HS-27A (cell line): Measurements from ENCODE around the gene TMEM201.
"Not testable (repeated sequence)": the region's sequence is repeated elsewhere in the genome, so short reads cannot be mapped to it uniquely, and the experiment has no call there.

ENCODE experiments used
- DNase-seq: peaks from one replicate; pipeline ENCODE4 v3.0.0-alpha.2; 2012; ENCODE audit warnings: low read depth, missing footprints

TMEM201 gene, protein sequence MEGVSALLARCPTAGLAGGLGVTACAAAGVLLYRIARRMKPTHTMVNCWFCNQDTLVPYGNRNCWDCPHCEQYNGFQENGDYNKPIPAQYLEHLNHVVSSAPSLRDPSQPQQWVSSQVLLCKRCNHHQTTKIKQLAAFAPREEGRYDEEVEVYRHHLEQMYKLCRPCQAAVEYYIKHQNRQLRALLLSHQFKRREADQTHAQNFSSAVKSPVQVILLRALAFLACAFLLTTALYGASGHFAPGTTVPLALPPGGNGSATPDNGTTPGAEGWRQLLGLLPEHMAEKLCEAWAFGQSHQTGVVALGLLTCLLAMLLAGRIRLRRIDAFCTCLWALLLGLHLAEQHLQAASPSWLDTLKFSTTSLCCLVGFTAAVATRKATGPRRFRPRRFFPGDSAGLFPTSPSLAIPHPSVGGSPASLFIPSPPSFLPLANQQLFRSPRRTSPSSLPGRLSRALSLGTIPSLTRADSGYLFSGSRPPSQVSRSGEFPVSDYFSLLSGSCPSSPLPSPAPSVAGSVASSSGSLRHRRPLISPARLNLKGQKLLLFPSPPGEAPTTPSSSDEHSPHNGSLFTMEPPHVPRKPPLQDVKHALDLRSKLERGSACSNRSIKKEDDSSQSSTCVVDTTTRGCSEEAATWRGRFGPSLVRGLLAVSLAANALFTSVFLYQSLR

DNA sequence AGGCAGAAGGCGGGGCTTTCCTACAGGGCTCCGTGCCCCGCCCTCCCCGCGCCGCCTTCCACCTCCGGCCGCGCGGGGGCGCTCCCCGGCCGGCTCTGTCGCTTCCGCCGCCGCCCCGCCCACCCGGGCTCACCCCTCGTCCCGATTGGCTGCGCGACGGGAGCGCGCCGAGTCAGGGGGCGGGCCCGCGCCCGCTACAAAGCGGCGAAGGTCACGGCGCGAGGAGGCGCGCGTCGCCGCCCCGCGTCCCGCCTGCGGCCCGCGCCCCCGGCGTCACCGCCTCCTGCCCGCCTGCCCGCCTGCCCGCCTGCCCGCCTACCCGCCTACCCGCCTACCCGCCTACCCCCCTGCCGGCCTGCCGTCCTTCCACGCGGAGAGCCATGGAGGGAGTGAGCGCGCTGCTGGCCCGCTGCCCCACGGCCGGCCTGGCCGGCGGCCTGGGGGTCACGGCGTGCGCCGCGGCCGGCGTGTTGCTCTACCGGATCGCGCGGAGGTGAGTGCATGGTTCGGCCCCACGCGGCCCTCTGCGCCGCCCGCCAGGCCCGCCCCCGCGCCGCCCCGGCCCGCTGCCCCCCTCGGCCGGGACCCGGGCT is at the start of gene TMEM201:
Gene TMEM201 (plus strand): TSS at position 361 of the 593 bp plus-strand sequence. CDS start 20 bp downstream, at position 381.
- DNase-seq = peak; percentile 62

DNA sequence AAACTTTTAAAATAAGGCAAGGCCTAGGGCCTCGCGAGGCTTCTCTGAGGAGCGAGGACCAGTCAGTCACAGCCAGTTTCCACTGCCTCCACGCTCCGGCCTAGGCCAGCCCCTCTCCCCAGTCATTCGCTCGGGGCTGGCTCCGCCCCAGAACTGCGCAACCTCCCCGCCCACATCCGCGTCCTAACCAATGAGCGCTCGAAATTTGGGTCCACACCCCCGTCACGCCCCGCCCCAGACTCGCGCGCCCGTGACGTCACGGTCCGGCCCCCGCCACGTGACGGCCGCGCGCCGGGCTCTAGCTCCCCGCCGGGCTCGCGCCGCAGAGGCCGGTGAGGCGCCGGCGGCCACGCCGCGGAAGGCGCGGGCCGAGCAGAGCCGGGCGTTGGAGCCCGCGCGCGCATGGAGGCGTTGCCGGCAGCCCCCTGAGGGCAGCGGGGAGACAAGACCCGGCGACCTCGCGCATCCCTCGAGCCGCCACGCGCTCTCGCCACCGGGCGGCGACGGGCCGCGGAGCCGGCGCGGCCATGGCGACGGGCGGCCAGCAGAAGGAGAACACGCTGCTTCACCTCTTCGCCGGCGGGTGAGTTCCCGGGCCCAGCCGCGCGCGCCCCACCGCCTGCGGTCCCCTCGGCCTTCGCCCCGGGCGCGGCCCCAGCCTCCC is 49.4 kb upstream of the TMEM201 start, which contains the start of gene SLC25A33:
Gene SLC25A33 (plus strand): TSS at position 301 of the 664 bp plus-strand sequence. CDS start 227 bp downstream, at position 528.
- DNase-seq = peak; percentile 95

DNA sequence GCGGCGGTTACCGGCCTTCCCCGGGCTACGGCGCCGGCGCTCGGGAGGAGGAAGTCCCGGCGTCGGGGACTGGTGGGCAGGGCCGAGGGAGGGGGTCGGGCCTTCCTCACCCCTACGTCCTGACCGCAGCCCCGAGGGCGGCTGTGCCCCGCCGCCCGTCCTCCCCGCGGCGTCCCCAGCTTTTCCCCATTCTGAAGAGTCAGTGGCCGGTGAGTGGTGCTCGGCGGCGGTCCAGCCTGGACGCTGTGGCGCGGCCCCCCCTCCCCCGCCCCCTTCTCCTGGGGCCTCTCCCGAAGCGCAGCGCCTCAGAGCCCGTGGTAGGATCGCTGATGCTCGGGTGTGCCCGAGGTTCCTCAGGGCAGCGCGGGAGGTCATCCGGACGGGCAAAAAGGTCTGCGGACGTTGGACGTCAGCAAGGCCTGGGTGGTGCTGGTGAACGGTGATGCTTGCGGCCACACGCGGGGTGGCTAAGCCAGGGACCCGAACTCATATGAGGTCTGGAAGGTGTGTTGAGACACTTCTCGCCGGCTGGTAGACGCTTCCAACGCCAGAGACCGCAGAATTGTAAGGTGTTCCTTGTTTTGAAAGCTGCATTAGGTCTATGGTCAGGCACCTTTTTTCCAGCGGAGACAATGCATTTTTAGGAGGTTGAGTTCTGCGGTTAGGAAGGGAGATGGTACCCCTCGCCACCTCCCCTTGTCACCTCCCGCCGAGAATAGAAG is 48.7 kb upstream of the TMEM201 start:
- no peak for DNase-seq

DNA sequence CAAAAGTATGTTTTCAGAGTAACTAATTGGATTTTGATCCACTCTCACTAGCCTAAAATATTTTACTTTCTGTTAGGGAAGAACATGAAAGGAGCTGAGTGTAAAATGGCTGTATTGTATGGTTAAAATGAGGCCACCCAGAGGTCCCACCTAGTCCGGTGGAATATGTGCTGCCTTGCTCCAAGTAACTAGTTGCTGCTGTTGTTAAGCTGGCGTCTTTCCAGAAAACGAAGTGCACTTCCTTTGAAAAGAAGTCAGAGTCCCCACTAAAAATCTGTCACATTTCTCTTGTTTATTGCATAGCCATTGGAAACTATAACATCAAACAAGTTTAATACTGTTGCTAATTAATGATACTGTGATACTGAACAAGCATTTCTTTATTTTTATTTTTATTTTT is 46.3 kb upstream of the TMEM201 start:
- no peak for DNase-seq

DNA sequence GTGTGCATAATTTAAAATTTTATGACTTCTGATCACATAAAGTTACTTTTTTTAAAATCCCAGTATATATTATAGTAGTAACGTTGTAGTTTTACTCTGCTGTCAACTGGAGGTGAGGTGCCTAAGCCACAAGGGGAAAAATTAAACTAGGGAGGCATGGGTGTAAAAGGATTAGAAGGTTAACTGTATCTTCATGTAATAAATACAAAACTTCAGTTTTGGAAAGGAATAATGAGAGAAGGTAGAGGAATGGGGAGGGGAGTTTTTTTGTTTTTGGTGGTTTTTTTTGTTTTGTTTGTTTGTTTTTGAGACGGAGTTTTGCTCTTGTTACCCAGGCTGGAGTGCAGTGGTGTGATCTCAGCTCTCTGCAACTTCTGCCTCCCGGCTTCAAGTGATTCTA is 43.8 kb upstream of the TMEM201 start:
- DNase-seq = no peak

DNA sequence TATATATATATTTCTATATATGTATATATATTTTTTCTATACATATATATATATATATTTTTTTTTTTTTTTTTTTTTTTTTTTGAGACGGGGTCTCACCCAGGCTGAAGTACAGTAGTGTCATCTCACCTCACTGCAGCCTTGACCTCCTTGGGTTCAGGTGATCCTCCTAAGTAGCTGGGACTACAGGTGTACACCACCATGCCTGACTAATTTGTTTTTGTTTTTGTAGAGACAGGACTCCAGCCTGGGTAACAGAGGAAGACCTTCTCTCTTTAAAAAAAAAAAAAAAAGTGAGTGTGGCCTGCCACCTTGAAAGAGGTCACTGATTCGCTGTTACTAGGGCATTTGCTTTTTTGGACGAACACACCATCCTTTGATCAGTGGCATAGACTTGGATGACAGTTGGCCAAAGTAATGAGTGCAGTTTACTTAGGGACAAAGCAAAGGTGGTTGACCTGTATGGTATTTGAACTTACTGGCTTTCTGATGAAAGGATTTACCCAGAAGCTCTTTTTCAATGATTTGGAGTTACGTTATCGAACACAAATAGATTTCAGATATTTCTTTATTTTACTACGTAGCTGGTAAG is 38.7 kb upstream of the TMEM201 start:
- DNase-seq = no peak

DNA sequence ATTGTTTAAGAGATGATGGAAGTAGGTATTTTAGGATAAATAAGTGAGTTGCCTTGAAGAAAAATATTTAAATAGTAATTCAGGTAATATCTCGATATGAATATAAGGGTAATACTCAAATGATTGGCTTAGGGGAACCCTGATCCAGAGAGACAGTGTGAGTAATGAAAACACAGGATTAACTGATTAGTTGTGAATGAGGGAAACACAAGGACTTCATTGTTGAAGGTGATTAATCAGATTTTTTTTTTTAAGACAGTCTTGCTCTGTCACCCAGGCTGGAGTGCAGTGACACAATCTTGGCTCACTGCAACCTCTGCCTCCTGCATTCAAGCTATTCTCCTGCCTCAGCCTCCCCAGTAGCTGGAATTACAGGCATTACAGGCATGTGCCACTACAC is 36.7 kb upstream of the TMEM201 start:
- DNase-seq = no peak

DNA sequence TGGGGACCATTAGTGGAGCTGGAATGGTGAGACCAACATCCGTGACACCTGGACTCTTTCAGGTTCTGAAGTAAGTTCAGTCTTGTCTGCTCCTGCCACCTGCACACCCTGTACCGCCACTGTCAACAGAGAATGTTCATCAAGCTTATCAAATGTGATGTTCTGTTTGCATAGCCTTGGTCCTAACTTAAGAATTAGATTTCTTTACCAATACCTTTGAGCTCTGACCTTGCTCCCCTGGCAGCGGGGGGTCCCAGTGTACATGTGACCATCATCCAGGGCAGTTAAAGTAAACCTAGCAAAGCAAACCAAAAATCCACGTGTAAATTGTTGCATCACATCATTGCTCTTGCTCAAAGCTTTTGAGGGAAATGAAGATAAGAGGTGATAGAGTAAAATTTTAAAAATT is 35.0 kb upstream of the TMEM201 start:
- DNase-seq = no peak

DNA sequence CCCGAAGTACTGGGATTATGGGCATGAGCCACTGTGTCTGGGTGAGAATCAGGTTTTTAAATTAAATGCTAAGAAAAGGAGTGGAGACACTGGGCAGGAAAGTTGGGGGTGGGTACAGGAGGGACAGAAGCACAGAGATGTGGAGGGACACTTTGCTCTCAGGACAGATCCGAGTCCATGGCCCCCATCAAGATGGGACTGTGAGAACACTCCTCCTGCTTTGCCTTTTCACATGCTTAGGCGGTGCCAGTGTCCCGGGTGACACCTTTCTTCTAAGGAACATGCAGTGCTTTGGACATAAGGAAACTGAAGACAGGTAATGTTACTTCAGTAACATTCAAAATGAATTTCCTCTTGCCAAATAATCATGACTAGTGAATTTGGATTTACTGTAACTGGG is 32.8 kb upstream of the TMEM201 start:
- no peak for DNase-seq

DNA sequence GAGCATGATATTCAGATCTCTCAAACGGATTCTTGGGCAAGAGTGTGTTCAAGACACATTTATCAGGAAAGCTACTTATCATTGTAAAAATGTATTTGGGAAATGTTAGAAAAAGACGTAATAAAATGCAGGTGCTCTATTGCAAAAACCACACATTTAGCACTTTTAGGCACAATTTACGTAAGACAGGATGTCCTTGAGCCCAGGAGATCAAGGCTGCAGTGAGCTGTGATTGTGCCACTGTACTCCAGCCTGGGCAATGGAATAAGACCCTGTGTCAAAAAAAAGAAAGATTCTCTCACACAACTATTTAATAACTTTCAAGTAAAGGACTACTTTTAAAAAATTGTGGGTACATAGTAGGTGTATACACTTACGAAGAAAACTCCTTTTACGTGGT is 31.1 kb upstream of the TMEM201 start:
- DNase-seq = no peak

DNA sequence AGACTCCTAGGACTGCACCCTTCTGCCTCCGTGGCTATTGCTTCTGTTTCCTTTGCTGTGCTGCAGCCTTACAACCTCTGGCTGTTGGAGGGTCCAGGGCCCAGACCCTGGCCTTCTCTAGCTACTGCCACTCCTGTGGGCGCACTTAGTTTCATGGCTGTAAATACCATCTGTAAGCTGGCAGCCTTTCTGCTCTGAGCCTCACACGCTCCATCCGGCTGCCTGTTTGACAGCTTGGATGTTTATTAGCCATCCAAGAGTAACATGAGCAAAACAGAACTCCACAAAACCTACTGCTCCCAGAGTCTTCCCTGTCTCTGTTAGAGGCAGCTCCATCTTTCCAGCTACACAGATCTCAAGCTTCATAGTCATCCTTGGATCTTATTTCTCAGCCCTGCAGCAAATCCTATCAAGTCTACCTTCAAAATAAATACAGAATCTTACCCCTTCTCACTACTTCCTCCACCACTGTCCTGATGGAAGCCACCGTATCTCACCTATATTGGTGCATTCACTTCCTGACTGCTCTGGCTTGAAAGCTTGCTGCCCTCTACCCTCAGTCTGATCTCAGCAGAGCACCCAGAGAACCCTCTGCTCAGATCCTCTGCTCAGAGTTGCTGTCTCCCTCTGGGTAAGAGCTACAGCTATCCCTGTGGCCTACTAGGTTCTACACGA is 30.3 kb upstream of the TMEM201 start:
- no peak for DNase-seq

DNA sequence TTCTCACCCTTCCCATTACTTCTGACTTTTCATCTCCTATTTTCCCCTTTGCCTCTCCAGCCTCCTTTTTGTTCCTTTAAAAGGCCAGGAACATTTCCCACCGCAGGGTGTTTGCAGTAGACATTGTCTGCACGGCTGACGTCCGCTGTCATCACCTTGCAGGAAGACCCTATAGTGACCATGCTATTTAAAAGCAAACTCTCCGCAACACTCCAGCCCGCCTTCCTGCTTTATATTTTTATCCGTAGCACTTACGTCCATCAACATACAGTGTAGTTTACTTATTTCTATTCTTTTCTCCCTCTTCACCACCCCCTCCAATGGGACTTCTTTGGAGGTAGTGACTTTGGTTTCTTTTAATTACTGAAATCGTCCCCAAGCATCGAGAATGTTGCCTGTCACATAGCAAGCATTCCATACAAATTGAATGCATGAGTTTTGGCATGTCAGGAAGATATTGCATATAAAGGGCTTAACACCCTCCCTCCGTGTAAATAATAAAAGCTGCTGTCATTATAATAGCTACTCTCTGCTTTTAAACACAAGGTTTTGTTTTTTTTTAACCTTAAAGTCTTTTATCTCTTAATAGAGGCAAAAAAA is 29.7 kb upstream of the TMEM201 start:
- DNase-seq = no peak

DNA sequence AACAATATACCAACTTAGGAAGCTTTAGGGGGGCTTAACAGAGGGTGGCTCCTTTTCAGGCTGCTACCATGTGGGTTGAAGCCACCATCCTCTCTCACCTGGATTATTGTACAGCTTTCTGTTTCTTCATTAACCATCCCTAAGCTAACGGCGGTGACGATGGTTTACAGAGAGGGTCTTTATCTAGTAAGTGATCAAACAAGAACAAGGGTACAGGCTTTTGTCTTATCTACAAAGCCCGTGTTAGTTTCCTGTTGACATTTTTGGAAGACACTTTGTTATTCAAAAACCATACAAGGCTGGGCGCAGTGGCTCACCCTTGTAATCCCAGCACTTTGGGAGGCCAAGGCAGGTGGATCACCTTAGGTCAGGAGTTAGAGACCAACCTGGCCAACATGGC is 29.0 kb upstream of the TMEM201 start:
- no peak for DNase-seq

DNA sequence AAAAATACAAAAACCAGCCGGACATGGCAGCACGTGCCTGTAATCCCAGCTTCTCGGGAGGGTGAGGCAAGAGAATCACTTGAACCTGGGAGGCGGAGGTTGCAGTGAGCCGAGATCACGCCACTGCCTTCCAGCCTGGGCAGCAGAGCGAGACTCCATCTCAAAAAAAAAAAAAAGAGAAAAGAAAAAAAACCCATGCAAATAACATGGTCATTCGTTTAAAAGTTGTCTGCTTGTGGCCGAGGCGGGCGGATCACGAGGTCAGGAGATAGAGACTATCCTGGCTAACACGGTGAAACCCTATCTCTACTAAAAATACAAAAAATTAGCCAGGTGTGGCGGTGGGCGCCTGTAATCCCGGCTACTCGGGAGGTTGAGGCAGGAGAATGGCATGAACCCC is 28.6 kb upstream of the TMEM201 start:
- not testable (repeated sequence) for DNase-seq

DNA sequence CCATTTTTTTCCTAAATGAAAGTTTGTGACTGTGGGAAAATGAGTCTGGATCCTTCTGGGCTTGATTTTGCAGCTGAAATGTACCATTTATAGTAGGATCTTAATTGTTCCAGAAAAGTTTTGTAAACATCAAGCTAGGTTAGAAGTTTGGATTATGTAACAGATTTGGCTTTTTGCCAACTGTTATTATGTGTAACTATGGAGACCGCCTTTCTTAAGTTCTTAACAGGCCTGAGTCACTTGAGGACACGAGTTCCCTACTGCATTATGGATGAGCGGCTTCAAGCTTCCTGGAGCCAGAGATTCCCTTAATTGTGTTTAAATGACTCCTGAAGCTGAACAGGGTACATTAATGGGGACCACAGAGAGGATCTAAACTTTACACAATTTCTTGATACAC is 27.3 kb upstream of the TMEM201 start:
- no peak for DNase-seq

DNA sequence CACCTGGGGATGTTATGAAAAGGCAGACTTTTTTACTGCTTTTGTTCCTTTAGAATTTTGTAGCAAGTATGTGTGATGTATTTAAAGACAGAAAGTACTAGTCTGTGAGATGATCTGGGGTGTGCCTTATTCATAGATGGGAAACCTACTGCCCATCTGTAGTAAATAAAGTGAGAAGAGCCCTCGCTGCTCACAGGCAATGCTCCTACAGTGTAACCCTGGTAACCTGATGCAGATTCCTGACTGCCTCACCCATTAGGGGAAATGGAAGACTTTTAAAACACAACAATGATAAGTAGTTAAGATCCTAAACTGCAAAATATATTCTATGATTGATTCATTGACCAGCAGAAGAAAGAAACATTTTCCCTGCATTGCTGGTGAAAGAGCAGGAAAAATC is 19.4 kb upstream of the TMEM201 start:
- no peak for DNase-seq

DNA sequence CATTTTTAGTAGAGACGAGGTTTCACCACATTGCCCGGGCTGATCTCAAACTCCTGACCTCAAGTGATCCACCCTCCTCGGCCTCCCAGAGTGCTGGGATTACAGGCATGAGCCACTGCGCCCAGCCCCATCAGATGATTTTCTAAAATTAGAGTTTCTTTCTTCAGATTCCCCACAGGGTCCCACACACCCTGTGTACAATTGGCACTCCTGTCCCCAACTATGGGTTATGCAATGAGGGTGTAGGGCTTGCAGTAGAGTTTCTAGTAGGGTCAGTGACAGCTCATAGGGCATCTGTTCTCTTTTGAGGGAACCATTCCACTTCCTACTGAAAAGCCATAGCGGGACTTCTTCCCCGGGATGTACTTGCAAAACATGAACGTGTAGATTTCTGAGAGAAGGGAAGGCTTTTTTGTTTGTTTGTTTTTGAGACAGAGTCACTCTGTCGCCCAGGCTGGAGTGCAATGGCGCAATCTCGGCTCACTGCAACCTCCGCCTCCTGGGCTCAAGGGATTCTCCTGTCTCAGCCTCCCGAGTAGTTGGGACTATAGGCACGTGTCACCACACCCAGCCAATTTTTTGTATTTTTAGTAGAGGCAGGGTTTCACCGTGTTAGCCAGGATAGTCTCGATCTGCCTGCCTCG is 17.7 kb upstream of the TMEM201 start:
- not testable (repeated sequence) for DNase-seq

DNA sequence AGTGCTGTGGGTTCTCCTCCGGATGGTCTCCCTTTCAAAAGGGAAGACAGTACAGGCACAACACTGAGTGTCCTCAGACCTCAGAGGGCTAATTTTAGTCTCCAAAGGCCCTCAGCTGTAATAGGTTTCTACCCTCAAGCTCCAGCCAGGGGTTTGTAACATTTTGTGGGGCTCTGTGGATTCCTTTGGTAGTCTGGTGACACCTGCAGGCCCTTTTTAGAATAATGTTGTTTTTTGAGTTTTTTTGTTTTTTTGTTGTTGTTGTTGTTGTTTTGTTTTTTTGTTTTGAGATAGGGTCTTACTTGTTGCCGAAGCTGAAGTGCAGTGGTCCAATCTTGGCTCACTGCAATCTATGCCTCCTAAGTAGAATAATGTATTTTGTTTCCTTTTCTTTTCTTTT is 15.0 kb upstream of the TMEM201 start:
- DNase-seq = no peak

DNA sequence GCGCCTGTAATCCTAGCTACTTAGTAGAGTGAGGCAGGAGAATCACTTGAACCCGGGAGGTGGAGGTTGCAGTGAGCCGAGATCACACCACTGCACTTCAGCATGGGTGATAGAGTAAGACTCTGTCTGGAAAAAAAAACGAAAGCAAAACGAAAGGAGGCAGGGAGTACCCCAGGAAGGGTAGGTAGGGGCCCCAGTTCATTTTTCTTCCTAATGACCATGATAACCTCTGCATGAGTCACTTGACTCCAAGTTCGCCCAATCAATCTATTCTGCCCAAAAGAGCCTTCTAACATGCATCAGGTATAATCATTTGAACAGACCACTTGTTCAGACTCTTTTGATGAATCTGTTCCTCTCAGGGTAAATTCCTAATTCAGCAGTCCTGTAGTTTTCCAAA is 13.2 kb upstream of the TMEM201 start:
- DNase-seq = no peak

DNA sequence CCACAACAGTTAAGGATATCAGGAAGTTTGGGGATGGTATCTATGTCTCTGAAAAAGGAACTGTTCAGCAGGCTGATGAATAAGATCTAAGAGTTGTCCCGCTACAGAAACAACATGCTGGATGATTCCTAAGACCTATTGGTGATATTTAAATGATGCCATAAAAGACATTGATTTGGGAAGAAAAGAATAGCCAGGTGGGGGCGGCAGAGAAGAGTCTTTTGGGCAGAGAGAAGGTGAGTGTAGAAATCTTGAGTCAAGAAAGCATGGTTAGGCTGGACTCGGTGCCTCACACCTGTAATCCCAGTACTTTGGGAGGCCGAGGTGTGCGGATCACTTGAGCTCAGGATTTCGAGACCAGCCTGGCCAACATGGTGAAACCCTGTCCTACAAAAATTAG is 11.8 kb upstream of the TMEM201 start:
- no peak for DNase-seq
